ENCODE results near the gene GALNT2.
A peak's percentile ranks its signal among the peaks of the same experiment; 100 is the strongest.

GALNT2 gene

GRCh38 chr1:230136453-230137336 is 69.7 kb downstream of the GALNT2 start:
- no peak for DNase-seq

GRCh38 chr1:230137337-230137815 is 70.3 kb downstream of the GALNT2 start:
- DNase-seq = no peak

GRCh38 chr1:230138561-230139239 is 71.7 kb downstream of the GALNT2 start:
- no peak for DNase-seq

GRCh38 chr1:230139315-230139714 is 72.3 kb downstream of the GALNT2 start:
- DNase-seq = no peak

- DNase-seq = no peak
Observed at GRCh38 chr1:230139741-230140140, 72.7 kb downstream of the GALNT2 start.

GRCh38 chr1:230140221-230141020 is 73.4 kb downstream of the GALNT2 start:
- DNase-seq = peak; percentile 36

GRCh38 chr1:230141021-230141648 is 74.1 kb downstream of the GALNT2 start:
- DNase-seq = no peak

- DNase-seq = no peak
Observed at GRCh38 chr1:230141797-230142607, 75.0 kb downstream of the GALNT2 start.

GRCh38 chr1:230142608-230143210 is 75.7 kb downstream of the GALNT2 start:
- no peak for DNase-seq

- DNase-seq = no peak
Observed at GRCh38 chr1:230143534-230143933, 76.5 kb downstream of the GALNT2 start.

GRCh38 chr1:230144010-230144614 is 77.1 kb downstream of the GALNT2 start:
- DNase-seq = no peak

- no peak for DNase-seq
Observed at GRCh38 chr1:230144758-230145504, 77.9 kb downstream of the GALNT2 start.

- DNase-seq = no peak
Observed at GRCh38 chr1:230145505-230145899, 78.5 kb downstream of the GALNT2 start.

- DNase-seq = no peak
Observed at GRCh38 chr1:230145953-230146476, 79.0 kb downstream of the GALNT2 start.

GRCh38 chr1:230146709-230147108 is 79.7 kb downstream of the GALNT2 start:
- DNase-seq = no peak

- no peak for DNase-seq
Observed at GRCh38 chr1:230147253-230148125, 80.5 kb downstream of the GALNT2 start.

GRCh38 chr1:230148126-230148652 is 81.2 kb downstream of the GALNT2 start:
- DNase-seq = no peak

- no peak for DNase-seq
Observed at GRCh38 chr1:230148768-230149469, 81.9 kb downstream of the GALNT2 start.

All from NCI-H187 treated with DMSO at 0.1 percent for 48 hours (cell line).